ENCODE data around the gene PLA2G4F. TPM values are rescaled to one million over a fixed set of nuclear protein-coding genes. Genes with fewer than 3 reads are reported as not detected.

The PLA2G4F gene
- total RNA-seq, 1 experiment from 2014 or later, result 1.9 TPM

- ChIA-PET POLR2A (ENCODE audit: unreplicated experiment) (no interaction called here), CTCF (no interaction called here)
- H3K36me3 ChIP-seq (ENCODE audit: low read depth), result 0 out of 2 replicates have a peak, but pooled peaks cover 5% of the 10 kb centered on the region
- no peaks in the 10 kb centered on the region for H4K20me1 ChIP-seq (ENCODE audit: insufficient read depth)
- BruUV-seq (replicated peaks), result no TSS peak
- TF ChIP-seq EZH2 (IDR thresholded peaks at IDR 0.05; ENCODE audit: low read depth), result no peak
- TF ChIP-seq, protein P1, sequence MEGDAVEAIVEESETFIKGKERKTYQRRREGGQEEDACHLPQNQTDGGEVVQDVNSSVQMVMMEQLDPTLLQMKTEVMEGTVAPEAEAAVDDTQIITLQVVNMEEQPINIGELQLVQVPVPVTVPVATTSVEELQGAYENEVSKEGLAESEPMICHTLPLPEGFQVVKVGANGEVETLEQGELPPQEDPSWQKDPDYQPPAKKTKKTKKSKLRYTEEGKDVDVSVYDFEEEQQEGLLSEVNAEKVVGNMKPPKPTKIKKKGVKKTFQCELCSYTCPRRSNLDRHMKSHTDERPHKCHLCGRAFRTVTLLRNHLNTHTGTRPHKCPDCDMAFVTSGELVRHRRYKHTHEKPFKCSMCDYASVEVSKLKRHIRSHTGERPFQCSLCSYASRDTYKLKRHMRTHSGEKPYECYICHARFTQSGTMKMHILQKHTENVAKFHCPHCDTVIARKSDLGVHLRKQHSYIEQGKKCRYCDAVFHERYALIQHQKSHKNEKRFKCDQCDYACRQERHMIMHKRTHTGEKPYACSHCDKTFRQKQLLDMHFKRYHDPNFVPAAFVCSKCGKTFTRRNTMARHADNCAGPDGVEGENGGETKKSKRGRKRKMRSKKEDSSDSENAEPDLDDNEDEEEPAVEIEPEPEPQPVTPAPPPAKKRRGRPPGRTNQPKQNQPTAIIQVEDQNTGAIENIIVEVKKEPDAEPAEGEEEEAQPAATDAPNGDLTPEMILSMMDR (conservative IDR thresholded peaks at IDR 0.05), result no peak
- H2AFZ ChIP-seq, result no peak overlapping the region
- H3F3A ChIP-seq (ENCODE audit: insufficient read depth, low read depth), result no peaks in the 10 kb centered on the region
- H3K4me2 ChIP-seq, result no peak overlapping the region
- no peaks in the 10 kb centered on the region for H3K9me2 ChIP-seq (ENCODE audit: insufficient read depth)
- H3K4me1 ChIP-seq (replicated peaks; ENCODE audit: insufficient read depth), result no peaks in the 10 kb centered on the region
- no peak for DNase-seq
- no peaks in the 10 kb centered on the region for H3K9me3 ChIP-seq (ENCODE audit: insufficient read depth, low read depth)
- intact Hi-C loops (cut with micrococcal nuclease; ENCODE audit: unreplicated experiment), result no loop called here
- H3K27me3 ChIP-seq (ENCODE audit: insufficient read depth, low read depth), result no peaks in the 10 kb centered on the region
- H3K79me2 ChIP-seq (ENCODE audit: low read depth), result no peaks in the 10 kb centered on the region
- no peak overlapping the region for H3K27ac ChIP-seq
- H3K4me3 ChIP-seq, result no peak overlapping the region
Measured at GRCh38 chr15:42178056-42178455, 21.6 kb upstream of the PLA2G4F start.

GRCh38 chr15:42175671-42176070 lies 19.2 kb upstream of the PLA2G4F start:
- Histone ChIP-seq H3K4me1 (replicated peaks; ENCODE audit: insufficient read depth) (no peaks in the 10 kb centered on the region), H3K36me3 (ENCODE audit: low read depth) (no peaks in the 10 kb centered on the region), H3K27me3 (ENCODE audit: insufficient read depth, low read depth) (no peaks in the 10 kb centered on the region), H4K20me1 (ENCODE audit: insufficient read depth) (no peaks in the 10 kb centered on the region), H2AFZ (no peak overlapping the region), H3K4me3 (no peak overlapping the region), H3F3A (ENCODE audit: insufficient read depth, low read depth) (no peaks in the 10 kb centered on the region), H3K9me3 (ENCODE audit: insufficient read depth, low read depth) (no peaks in the 10 kb centered on the region), H3K9me2 (ENCODE audit: insufficient read depth) (no peaks in the 10 kb centered on the region), H3K79me2 (ENCODE audit: low read depth) (no peaks in the 10 kb centered on the region), H3K27ac (no peak overlapping the region), H3K4me2 (no peak overlapping the region)
- BruUV-seq (replicated peaks), result no TSS peak
- TF ChIP-seq, protein P1 (conservative IDR thresholded peaks at IDR 0.05), result no peak
- TF ChIP-seq EZH2 (IDR thresholded peaks at IDR 0.05; ENCODE audit: low read depth), result no peak
- CTCF ChIA-PET, result no interaction called here
- DNase-seq, result no peak
- intact Hi-C loops (cut with micrococcal nuclease; ENCODE audit: unreplicated experiment), result no loop called here
- POLR2A ChIA-PET (ENCODE audit: unreplicated experiment), result no interaction called here

GRCh38 chr15:42172475-42172874 lies 16.0 kb upstream of the PLA2G4F start:
- no peaks in the 10 kb centered on the region for H4K20me1 ChIP-seq (ENCODE audit: insufficient read depth)
- no peaks in the 10 kb centered on the region for H3K79me2 ChIP-seq (ENCODE audit: low read depth)
- no peak overlapping the region for H3K27ac ChIP-seq
- H3K9me2 ChIP-seq (ENCODE audit: insufficient read depth), result no peaks in the 10 kb centered on the region
- TF ChIP-seq, protein P1 (conservative IDR thresholded peaks at IDR 0.05), result no peak
- no peak for TF ChIP-seq EZH2 (IDR thresholded peaks at IDR 0.05; ENCODE audit: low read depth)
- no TSS peak for BruUV-seq (replicated peaks)
- H3K4me1 ChIP-seq (replicated peaks; ENCODE audit: insufficient read depth), result no peaks in the 10 kb centered on the region
- no peak for DNase-seq
- no peak overlapping the region for H2AFZ ChIP-seq
- H3K4me2 ChIP-seq, result no peak overlapping the region
- no peaks in the 10 kb centered on the region for H3K27me3 ChIP-seq (ENCODE audit: insufficient read depth, low read depth)
- no peaks in the 10 kb centered on the region for H3K9me3 ChIP-seq (ENCODE audit: insufficient read depth, low read depth)
- H3F3A ChIP-seq (ENCODE audit: insufficient read depth, low read depth), result no peaks in the 10 kb centered on the region
- intact Hi-C loops (cut with micrococcal nuclease; ENCODE audit: unreplicated experiment), result no loop called here
- CTCF ChIA-PET, result no interaction called here
- H3K36me3 ChIP-seq (ENCODE audit: low read depth), result peaks cover 4% of the 10 kb centered on the region; the same call in 1 of the 2 replicates
- POLR2A ChIA-PET (ENCODE audit: unreplicated experiment), result no interaction called here
- no peak overlapping the region for H3K4me3 ChIP-seq

Measured in PC-9 (cell line).